Measurements from ENCODE around the gene NEU3.
"Not testable (repeated sequence)": the region's sequence is repeated elsewhere in the genome, so short reads cannot be mapped to it uniquely, and the experiment has no call there.

The NEU3 gene, protein sequence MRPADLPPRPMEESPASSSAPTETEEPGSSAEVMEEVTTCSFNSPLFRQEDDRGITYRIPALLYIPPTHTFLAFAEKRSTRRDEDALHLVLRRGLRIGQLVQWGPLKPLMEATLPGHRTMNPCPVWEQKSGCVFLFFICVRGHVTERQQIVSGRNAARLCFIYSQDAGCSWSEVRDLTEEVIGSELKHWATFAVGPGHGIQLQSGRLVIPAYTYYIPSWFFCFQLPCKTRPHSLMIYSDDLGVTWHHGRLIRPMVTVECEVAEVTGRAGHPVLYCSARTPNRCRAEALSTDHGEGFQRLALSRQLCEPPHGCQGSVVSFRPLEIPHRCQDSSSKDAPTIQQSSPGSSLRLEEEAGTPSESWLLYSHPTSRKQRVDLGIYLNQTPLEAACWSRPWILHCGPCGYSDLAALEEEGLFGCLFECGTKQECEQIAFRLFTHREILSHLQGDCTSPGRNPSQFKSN
- 20.0 to 36.4 reads per million in 2 donors for total RNA-seq

DNA sequence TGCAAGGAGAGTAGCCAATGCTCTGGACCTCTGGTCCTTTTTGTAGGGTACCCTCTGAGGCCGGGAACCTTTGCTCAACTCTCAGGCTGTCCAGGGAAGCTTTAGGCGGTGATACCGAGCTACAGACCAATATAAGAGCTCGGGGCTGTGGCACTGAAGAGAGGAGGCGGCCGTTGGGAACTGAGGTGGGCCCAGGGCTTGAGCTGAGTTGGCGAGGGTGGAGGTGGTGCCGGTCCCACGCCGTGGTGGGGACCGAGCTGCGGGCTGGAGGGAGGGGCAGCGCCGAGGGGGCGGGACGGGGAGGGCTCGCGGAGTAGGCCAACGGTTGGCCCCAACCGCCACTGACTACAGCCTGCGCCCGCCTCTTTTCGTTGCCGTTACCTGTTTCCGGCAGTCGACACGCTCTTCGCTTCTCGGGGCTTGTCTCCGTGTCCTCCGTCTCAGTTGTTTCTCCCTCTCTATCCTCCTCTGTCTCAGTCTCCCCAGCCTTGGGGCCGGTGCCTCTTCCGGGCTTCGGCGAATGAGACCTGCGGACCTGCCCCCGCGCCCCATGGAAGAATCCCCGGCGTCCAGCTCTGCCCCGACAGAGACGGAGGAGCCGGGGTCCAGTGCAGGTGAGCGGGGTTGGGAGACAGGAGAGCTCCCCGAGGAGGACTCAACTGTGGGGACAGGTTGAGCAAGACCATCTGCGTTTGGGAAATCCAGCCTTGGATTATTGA lies at the start of gene NEU3:
Gene NEU3, plus strand, starts transcription at position 393 of the 719 bp plus-strand sequence. Its CDS starts 128 bp downstream, at position 521.
- DNase-seq, result peak; percentile 78

DNA sequence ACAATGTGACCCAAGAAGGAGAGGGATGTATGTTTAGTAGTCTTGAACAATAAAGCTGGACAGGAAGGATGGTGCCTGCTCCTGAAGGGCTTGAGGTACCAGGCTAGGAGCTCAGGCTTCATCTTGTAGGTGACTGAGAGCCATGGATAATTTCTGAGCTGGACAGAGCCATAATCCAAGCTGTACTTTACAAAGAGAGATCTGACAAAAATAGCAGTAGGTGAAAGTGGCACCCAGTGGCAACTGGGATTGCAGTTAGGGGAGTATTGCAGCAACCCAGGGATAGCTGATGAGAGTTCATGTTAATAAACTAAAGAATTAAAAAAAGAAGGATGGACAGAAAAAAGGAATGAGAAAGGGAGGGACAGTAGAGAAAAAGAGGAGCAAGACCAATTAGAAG lies 47.2 kb upstream of the NEU3 start:
- no peak for DNase-seq

DNA sequence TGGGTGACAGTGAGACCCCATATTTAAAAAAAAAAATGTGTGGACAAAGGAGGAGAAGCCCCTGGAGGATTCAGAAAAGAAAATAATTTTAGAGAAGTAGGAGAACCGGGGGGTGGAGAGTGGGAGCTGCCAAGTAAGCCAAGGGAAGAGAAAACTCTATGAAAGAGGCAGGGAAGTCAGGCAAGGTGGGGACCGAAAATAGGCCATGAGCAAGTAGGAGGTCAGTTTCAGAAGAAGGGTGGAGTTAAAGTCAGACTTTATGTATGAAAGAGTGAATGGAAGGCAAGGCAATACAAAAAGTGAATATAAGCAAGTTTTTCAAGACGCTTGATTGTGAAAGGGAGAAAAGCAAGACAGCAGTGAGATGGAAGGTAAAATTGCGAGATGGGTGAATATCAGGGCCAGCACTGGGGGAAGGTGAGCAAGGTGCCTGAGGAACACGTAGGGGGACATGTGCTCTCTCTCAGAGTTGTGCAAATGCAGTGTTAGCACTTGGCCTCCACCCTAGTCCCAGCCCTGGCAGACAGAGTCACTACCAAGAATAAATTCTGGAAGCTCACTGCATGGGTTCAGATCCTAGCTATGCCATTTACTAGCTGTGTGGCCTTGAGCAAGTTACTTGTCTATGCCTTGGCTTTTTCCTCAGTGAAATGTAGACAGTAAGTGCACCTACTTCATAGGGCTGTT lies 46.5 kb upstream of the NEU3 start:
- DNase-seq, result no peak

DNA sequence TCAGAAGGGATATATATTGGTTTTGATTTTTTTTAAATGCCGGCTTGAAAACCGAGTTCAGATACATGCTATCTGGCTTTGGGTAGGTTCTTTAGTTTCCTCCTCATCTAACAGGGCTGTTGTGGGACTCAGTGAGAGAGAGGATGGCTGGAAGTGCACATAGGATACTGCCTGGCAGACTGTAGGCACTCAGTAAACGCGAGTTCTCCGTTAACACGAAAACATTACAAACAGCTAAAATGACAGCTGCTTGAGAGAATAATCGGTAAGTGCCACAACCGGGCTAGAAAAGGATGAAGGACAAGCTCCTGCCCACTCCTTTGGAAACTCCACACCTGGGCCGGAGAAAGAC lies 40.2 kb upstream of the NEU3 start:
- DNase-seq, result no peak

DNA sequence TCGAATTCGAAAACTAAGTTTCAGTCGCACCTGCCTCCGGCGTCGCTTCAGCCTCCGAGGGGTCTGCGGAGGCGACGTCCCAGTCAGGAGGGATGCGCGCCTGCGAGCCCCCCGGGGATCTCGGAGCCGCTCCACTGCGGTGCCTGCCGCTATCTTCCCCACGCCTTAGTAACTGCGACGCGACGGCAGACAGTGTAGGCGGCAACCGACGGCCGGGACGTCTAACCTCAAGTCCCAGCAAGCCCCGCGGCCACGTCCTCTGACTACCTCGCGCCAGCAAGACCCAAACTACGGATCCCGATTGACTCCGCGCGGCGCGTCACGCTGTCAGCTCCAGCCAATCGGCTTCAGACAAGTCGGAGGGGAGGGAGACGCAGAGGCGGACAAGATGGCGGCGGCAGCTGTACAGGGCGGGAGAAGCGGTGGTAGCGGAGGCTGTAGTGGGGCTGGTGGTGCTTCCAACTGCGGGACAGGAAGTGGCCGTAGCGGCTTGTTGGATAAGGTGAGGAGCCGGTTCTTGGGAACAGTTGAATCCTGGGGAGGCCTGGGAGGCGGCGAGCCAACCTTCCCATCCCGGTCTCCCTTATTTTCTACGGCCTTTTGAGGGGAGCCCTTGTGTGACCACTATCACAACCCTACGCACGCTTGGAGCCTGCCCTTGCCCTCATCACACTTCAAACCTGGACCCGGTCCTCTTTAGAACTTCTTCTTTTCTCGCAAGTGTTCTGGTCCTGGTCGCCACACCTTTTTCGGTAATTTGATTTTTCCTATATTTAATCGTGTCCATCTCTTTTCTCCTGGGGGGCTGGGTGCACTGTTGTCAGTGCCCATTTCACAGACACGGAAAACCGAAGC lies 39.6 kb upstream of the NEU3 start, which contains the start of the genes SPCS2 and XRRA1:
Gene SPCS2, plus strand, starts transcription at position 369 of the 855 bp plus-strand sequence. Its CDS starts 20 bp downstream, at position 389.
Gene XRRA1, minus strand, starts transcription at position 194 of the 855 bp plus-strand sequence. CDS start 8,213 bp downstream, outside the sequence.
- peak; percentile 96 for DNase-seq

DNA sequence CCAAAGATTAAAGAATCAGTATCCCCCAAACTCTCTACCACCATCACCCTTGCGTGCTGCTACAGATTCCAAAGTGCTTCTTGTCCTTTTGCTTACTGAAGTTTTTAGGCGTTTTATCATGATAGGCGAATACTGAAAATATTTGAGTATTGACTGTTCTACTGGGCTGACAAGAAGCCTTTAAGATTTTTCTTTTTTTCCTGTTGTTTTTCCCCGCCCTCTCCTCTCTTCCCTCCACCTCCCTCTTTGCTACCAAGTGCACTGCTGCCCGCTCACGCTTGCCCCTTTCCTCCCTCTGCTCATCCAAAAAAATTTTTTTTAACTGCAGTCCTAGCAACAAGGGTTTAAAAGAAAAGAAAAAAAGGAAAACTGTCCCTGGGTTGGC lies 39.0 kb upstream of the NEU3 start:
- DNase-seq, result no peak

DNA sequence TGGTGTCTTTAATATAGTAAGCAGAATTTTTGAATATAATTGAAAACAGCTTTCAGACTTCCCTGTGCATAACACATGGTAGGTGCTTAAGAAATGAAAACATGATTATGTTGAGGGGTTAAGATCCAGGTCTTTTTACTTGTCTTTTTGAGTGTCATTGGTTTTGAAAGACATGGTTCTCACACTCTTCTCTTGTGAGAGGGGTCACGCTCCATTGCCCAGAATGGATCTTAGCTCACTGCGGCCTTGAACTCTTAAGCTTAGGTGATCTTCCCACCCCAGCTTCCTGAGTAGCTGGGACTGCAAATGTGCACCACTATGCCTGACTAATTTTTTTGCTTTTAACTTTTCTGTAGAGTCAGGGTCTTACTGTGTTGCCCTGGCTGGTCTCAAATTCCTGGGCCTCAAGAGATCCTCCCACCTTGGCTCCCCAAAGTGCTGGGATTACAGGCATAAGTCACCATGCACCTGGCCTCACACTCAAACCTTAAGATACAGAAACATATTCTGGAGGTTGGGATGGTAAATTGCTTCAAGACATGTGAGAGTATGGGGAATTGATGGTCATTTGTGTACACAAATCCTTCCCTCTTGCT lies 38.3 kb upstream of the NEU3 start:
- DNase-seq, result no peak

DNA sequence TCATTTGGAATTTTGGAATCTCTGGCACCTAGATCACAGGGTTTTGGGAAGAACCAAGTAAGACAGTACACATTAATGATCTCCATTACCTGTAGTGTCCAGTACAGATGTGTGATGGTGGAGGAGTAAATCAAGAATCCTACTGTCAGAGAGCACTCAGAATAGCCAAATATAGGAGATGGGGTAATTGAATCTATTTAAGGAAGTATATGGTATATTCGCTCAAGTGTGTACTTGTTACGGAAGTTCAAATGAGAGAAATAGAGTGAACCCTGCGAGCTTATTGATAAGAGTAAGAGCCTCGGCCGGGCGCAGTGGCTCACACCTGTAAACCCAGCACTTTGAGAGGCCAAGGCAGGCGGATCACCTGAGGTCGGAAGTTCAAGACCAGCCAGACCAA lies 37.5 kb upstream of the NEU3 start:
- DNase-seq, result no peak

DNA sequence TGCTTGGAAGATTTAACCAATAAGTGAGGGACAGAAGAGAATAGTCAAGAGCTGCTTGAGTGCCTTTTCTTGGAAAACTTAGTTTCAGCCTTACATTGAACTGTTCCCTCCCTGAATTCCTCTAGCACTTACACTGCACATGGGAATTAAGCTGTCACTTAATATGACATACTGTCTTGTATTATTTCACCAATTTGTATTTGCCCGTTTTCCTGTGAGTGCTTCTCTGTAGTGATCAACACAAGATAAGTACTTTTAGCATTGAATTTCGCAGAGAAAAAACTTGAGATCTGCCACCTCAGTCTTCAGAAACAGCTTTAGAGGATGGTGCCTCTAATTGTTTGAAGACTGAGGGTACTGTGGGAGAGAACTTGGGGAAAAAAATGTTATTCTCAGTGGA lies 36.0 kb upstream of the NEU3 start:
- no peak for DNase-seq

DNA sequence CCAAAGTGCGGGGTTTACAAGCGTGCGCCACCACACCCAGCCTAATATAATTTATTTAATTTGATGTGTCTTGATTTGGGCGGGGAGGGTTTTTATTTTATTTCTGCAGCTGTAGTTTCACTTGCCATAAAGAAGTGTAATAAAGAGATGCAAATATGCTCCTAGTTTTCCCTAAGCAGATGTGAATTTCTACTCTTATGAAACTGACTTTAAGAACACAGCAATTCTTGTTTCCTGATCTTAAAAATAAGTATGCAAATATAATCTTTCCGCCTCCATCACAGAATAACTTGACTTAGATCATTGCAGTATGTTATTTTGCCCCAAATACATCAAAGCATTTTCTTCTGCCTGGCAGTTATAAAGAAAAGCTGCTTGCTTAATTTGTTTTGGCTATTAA lies 35.3 kb upstream of the NEU3 start:
- DNase-seq, result no peak

DNA sequence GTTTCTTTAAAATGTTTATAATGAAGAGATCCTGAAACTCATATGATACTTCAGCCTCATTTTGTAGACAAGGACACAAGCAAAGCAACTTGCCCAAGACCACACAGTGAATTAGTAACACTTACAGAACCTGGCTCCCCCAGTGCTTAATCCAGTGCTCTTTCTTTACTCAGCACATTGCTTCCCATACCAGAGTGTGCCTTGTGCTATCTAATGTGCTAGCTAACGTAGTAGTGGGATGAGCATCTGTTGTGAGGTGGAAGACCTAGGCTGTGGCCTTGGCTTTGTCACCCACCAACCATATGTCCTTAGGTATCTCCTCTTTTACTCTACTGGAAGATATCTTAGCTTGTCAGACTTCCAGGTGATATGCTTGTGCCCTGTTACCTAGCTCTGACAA lies 34.5 kb upstream of the NEU3 start:
- no peak for DNase-seq

DNA sequence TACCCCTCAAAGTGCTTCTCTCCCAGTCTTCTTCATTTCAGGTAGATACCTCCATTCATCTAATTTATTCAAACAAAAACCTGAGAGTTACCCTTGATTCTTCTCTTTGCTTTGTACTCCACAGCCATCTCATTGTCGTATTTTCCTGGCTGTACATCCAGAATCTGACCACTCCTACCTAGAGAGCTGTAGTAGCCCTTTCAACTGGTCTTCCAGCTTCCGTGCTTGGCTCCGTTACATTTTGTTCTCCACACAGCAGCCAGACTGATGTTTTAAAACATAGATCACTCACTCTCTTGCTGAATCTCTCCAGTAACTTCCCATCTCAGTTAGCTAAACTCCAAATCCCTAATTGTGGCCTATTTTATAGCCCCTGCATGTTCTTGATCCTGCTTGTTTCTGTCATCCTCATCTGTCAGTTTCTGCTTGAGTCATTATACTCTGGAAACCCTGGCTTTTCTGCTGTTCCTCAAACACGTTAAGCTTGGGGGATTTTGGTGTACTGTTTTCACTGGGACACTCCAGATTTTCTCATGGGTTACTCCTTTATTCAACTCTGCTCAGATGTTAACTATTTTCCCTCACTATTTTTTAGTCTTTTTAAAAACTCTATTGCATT lies 32.2 kb upstream of the NEU3 start:
- DNase-seq, result no peak

DNA sequence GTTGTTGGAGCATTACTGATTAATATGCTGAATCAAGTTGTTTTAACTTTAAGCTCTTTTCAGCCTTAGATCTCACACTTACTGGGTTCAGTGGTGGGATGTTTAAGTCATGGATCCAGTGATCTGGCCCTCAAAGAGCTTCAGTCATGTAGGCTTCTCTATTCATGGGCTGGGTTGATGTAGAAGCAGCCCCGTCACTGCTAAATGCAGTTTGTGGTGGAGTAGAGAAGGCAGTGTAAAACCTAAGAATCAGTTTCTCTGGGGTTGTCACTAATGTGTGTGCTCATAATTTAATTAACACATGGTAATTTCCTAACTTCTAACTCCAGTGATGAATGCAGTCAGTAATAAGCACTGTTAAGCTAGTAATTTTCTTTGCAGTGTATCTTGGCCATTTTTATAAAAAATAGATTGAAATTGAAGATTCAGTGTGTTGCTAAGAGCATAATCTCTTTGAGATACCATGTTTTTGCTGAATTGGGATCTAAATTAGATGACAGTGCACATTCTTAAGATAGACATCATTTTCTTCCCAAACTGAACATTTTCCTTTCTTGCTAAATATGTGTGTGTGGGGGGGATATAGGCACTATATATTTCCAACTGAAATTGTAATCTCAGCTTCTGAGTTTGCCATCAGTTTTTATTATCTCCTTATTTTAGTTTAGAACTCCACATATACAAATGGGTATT lies 30.6 kb upstream of the NEU3 start:
- DNase-seq, result no peak

DNA sequence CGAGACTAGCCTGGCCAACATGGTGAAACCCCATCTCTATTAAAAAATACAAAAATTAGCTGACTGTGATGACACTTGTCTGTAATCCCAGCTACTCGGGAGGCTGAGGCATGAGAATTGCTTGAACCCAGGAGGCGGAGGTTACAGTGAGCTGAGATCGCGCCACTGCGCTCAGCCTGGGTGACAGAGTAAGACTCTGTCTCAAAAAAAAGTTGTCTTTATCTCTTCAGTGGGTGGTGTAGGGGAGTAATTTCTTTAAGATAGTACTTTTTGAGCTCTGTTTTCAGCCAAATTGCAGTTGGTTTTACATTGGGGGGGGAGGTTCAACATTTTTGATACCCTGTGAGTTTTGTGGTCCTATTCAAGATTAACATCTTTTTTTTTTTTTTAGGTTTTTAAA lies 28.6 kb upstream of the NEU3 start:
- DNase-seq, result not testable (repeated sequence)

DNA sequence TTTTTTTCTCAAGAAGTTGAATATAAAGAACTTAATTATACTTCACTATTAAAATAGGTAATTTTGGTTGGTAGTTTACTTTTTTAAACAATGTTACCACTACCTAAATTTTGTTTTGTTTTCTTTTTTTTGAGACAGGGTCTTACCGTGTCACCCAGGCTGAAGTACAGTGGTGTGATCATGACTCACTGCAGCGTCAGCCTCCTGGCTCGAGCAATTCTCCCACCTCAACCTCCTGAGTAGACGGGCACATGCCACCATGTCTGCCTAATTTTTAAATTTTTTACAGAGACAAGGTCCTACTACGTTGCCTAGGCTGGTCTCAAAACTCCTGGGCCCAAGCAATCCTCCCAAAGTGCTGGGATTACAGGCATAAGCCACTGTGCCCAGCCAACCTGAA lies 22.1 kb upstream of the NEU3 start:
- no peak for DNase-seq

DNA sequence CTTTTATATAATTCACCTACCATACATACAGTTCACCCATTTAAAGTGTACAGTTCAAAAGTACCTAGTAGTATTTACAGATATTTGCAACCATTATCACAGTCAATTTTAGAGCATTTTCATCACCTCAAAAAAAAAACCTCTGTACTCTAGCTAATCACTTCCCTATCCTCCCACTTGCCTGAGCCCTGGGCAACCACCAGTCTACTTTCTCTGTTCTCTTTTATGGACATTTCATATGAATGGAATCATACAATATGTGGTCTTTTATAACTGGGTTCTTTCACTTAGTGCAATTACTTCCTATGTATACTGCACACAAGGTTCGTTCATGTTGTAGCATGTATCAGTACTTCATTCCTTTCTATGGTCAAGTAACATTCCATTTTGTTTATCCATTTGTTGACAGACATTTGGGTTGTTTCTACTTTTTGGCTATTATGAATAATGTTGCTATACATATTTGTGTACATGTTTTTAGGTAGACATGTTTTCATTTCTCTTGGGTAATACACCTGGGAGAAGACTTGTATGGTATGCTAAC lies 17.8 kb upstream of the NEU3 start:
- no peak for DNase-seq

DNA sequence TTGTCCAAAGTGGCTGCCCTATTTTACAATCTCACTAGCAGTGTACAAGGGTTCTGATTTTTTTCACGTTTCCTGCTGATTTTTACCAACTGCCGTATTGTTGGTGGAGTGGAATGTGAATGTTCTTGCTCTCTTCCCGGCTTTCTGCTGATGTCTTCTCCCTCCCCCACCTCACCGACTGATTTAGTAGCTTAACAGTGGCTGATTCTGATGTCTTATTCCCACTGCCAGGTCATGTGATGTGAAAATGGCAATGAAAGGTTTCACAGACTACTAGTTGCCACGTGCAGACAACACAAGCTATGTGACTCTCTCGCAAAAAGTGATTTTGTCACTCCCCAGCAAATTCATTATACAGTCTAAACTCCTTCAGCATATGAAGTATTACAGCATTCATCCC lies 17.3 kb upstream of the NEU3 start:
- no peak for DNase-seq

DNA sequence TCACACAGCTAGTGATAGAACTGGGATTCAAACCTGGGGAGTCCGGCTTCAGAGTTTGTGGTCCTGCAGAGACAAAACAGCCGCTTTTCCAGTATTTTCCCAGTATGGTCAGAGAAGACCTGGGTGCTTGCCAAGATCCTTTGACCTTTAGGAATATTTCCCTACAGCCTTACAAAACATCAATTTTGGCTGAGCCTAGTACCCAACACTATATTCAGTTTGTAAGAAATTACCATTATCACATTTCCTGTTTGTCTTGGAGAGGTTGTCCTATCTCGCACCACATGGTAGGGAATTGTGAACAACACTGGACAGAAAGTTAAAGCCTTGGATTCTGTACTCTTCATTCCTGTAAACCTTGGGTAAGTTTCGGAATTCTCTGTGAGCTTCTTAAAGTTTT lies 10.7 kb upstream of the NEU3 start:
- no peak for DNase-seq

DNA sequence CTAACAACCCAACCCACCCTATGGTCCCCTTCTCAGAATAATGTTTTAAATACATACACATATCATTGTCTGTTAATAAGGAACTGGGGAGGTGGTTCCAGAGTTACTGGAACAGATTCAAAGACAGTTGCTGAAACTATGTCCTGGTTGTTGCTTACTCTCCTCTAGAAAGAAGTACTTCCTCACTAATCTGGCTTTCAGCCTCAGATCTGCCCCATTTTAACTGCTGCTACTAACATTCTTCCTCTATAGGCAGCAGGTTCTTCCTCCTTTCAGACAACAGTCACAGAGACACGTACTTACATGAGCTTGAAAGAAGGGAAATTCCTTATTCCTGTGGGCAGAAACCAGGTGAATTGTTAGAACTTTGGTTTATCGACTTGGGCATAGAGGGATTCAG lies 8.1 kb upstream of the NEU3 start:
- no peak for DNase-seq

DNA sequence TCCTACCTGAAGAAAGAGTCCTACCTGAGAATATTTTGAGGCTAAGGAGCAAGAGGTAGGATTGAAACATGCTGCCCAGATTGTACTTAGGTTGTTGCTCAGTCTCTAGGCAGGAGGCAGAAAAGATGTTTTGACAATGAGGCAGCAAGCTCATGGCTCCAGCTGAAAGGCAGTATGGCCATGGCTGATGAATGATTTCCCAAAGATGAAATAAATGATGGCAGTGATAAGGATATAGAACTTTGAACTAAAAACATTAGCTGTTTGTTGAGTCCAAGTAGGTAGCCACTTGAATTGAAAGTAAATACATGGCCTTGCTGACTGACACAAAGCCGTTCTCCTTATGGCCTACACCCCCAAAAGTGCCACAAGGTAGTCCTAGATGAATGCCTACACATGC lies 6.8 kb upstream of the NEU3 start:
- no peak for DNase-seq

DNA sequence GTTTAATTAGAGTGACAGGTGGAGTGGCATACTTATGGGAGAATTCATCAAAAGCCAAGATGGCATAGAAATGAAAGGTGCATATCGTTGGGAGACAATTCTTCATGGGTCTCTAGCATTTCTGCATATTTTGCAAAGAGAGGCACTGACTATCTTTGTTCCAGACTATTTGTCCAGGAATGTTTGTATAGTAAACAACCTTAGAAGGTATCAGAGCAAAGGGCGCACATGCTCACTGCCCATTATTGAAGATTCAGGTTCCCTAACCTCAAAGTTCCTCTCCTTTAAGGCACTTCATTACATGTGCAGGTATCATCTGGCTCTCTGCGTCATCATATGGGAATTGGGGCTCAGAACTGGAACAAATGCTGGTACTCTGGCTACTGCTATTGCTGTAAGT lies 4.7 kb upstream of the NEU3 start:
- no peak for DNase-seq
